NB4 (cell line): ENCODE data around the gene SNRNP25.

Experiments used
- DNase-seq: peaks from one replicate; pipeline ENCODE4 v3.0.0; 2010; ENCODE audit warnings: low read depth
- H3K4me3 ChIP-seq: one replicate; pipeline ENCODE4 v1.5.1; 2011; ENCODE audit warnings: mild to moderate bottlenecking, low read depth, low read length, moderate library complexity
- MAX ChIP-seq: IDR thresholded peaks from 2 replicates; pipeline ENCODE4 v1.6.1; 2011; ENCODE audit warnings: low read depth, low read length
- MYC ChIP-seq: IDR thresholded peaks from 2 replicates; pipeline ENCODE4 v1.6.1; 2011; ENCODE audit warnings: low read depth, low read length
- POLR2A ChIP-seq: IDR thresholded peaks from 2 replicates; pipeline ENCODE4 v1.6.1; 2011; ENCODE audit warnings: mild to moderate bottlenecking; ENCODE audit not compliant: insufficient read length; ENCODE audit errors: extremely low read depth
- TF ChIP-seq, protein P1 (sequence below): IDR thresholded peaks from one replicate; pipeline ENCODE4 v1.5.1; 2012; ENCODE audit warnings: low read depth, low read length

SNRNP25 gene

GRCh38 chr16:97822-98221, 44.2 kb downstream of the SNRNP25 start:
- DNase-seq: no peak
- no peak overlapping the region for H3K4me3 ChIP-seq
- TF ChIP-seq, protein P1, sequence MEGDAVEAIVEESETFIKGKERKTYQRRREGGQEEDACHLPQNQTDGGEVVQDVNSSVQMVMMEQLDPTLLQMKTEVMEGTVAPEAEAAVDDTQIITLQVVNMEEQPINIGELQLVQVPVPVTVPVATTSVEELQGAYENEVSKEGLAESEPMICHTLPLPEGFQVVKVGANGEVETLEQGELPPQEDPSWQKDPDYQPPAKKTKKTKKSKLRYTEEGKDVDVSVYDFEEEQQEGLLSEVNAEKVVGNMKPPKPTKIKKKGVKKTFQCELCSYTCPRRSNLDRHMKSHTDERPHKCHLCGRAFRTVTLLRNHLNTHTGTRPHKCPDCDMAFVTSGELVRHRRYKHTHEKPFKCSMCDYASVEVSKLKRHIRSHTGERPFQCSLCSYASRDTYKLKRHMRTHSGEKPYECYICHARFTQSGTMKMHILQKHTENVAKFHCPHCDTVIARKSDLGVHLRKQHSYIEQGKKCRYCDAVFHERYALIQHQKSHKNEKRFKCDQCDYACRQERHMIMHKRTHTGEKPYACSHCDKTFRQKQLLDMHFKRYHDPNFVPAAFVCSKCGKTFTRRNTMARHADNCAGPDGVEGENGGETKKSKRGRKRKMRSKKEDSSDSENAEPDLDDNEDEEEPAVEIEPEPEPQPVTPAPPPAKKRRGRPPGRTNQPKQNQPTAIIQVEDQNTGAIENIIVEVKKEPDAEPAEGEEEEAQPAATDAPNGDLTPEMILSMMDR: no peak
- no peak for TF ChIP-seq MAX
- no peak for TF ChIP-seq POLR2A
- no peak for TF ChIP-seq MYC

GRCh38 chr16:100989-101388, 47.4 kb downstream of the SNRNP25 start:
- no peak for DNase-seq
- TF ChIP-seq MAX (no peak), MYC (no peak), POLR2A (no peak)
- TF ChIP-seq, protein P1: no peak
- H3K4me3 ChIP-seq: no peak overlapping the region

GRCh38 chr16:101586-101985, 48.0 kb downstream of the SNRNP25 start:
- no peak overlapping the region for H3K4me3 ChIP-seq
- TF ChIP-seq, protein P1: no peak
- TF ChIP-seq MYC (no peak), POLR2A (no peak), MAX (no peak)
- DNase-seq: no peak

DNA sequence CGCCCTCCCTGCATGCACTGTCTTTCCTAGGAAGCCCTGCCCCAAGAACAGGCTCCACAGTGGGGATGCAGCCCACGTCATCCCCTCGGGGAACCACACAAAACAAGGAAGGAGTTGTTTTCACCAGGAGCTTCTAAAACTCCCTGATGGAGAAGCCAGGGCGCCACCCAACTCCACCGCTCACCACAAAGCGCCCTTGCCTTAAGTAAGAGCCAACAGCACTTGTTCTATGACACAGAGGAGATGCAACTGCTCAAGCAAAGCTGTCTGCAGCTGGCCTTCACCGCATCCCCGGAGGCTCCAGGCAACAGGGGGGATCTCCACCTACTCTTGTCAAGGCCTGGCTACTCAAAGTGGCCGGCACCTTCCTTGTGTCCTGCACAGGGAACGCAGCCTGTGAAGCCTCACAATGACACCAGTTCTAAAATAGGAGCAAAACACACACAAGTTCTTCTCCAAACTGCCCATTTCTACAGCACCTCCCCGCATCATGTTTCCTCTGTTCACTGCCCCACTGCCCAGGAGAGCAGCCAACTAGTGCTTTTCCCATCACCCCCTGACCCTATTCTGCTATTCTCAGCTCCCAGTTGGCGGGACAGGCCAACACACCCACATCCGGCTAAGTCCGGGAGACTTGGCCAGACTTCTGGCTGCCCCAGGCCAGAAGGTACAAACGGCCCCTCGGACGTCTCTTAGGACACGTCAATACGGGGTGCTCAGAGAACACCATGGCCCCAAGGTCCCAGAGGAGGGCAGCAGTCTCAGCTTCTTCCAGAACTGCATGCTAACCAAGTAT, 48.6 kb downstream of the SNRNP25 start:
- TF ChIP-seq POLR2A (no peak), MYC (no peak)
- TF ChIP-seq, protein P1: no peak
- H3K4me3 ChIP-seq: no peak overlapping the region
- no peak for DNase-seq

- no peak for DNase-seq
- no peak overlapping the region for H3K4me3 ChIP-seq
- TF ChIP-seq POLR2A (no peak), MAX (no peak), MYC (no peak)
- TF ChIP-seq, protein P1: no peak
Observed at GRCh38 chr16:104355-104754, 50.7 kb downstream of the SNRNP25 start.
